Endodermal cell (in vitro differentiated cells): Measurements from ENCODE around the gene SAMD13. TPM values are rescaled to one million over a fixed set of nuclear protein-coding genes. Genes with fewer than 3 reads are reported as not detected.

ENCODE experiments used
- DNase-seq: peaks from one replicate; pipeline ENCODE4 v3.0.0-alpha.2; 2017
- H3K27ac ChIP-seq: 2 replicates; pipeline ENCODE4 v1.5.1; 2013; ENCODE audit warnings: mild to moderate bottlenecking, low read depth, low read length, moderate library complexity
- H3K27me3 ChIP-seq: 2 replicates; pipeline ENCODE4 v1.6.1; 2013; ENCODE audit warnings: mild to moderate bottlenecking, low read length, moderate library complexity; ENCODE audit not compliant: insufficient read depth, control insufficient read depth, poor library complexity, severe bottlenecking
- H3K36me3 ChIP-seq: 2 replicates; pipeline ENCODE4 v1.7.0; 2013; ENCODE audit warnings: mild to moderate bottlenecking, low read length, moderate library complexity; ENCODE audit not compliant: control insufficient read depth, insufficient read depth
- H3K4me1 ChIP-seq: one replicate; pipeline ENCODE4 v1.7.0; 2013; ENCODE audit warnings: low read length; ENCODE audit not compliant: control insufficient read depth, insufficient read depth
- H3K4me3 ChIP-seq: 2 replicates; pipeline ENCODE4 v1.5.1; 2013; ENCODE audit warnings: mild to moderate bottlenecking, low read length, moderate library complexity
- H3K9ac ChIP-seq: 2 replicates; pipeline ENCODE4 v1.6.1; 2013; ENCODE audit warnings: mild to moderate bottlenecking, low read length, moderate library complexity; ENCODE audit not compliant: poor library complexity, severe bottlenecking; ENCODE audit errors: extremely low read depth
- H3K9me3 ChIP-seq: 2 replicates; pipeline ENCODE4 v1.6.1; 2013; ENCODE audit warnings: mild to moderate bottlenecking, low read length, moderate library complexity; ENCODE audit not compliant: control insufficient read depth
- H3K27ac Mint-ChIP-seq: 2 replicates; pipeline ENCODE4 v1.8.0; 2020; ENCODE audit warnings: mixed read lengths
- H3K27me3 Mint-ChIP-seq: 2 replicates; pipeline ENCODE4 v1.8.0; 2021; ENCODE audit warnings: mild to moderate bottlenecking, mixed read lengths; ENCODE audit not compliant: insufficient read depth
- H3K36me3 Mint-ChIP-seq: 2 replicates; pipeline ENCODE4 v1.8.0; 2020; ENCODE audit warnings: low read depth, mixed read lengths
- H3K4me1 Mint-ChIP-seq: 2 replicates; pipeline ENCODE4 v1.8.0; 2020; ENCODE audit warnings: mixed read lengths
- H3K4me3 Mint-ChIP-seq: 2 replicates; pipeline ENCODE4 v1.8.0; 2020; ENCODE audit warnings: mild to moderate bottlenecking, moderate library complexity, mixed read lengths
- H3K9me3 Mint-ChIP-seq: 2 replicates; pipeline ENCODE4 v1.8.0; 2020; ENCODE audit warnings: mild to moderate bottlenecking, mixed read lengths
- WGBS, 2 experiments: methylation state at CpG; one replicate each; pipeline versions ENCODE4 v1.1.5 to v1.1.7; 2013; ENCODE audit warnings: missing lambda C conversion rate in 2 of 2, mixed read lengths in 1 of 2; ENCODE audit not compliant: insufficient coverage in 1 of 2, insufficient read length in 1 of 2; 5-methylcytosine and 5-hydroxymethylcytosine counted together
- total RNA-seq, 2 donors: library from RNA; stranded (reverse); fragmentation: NEBNext Ultra II Directional in 1 of 2; extraction: Animal tissue kit (Norgen Biotek cat#: 25700) in 1 of 2; gene quantifications; 2 replicates in 1 of 2; 3 replicates in 1 of 2; pipeline ENCODE4 v1.2.1, GENCODE V29; 2021
- TF ChIP-seq, protein P1 (sequence below): fragments of 200-600 bp; sonication (generic); conservative IDR thresholded peaks from 2 replicates; pipeline ENCODE4 v1.5.0; 2021; ENCODE audit warnings: antibody characterized with exemption, mild to moderate bottlenecking

The SAMD13 gene
- total RNA-seq, 2 donors from 2014 or later = 1.8 to 2.5 TPM

GRCh38 chr1:84319662-84320061 is 18.2 kb downstream of the SAMD13 start:
- Mint-ChIP-seq H3K4me1 (no peaks in the 10 kb centered on the region), H3K4me3 (no peak overlapping the region), H3K27me3 (no peaks in the 10 kb centered on the region), H3K36me3 (no peaks in the 10 kb centered on the region), H3K9me3 (peaks cover 9% of the 10 kb centered on the region), H3K27ac (no peak overlapping the region)
- no peak overlapping the region for H3K9ac ChIP-seq
- WGBS, 2 experiments = 75 to 85% methylated on average over 1 of the region's 1 CpG
- DNase-seq = no peak
- TF ChIP-seq, protein P1, sequence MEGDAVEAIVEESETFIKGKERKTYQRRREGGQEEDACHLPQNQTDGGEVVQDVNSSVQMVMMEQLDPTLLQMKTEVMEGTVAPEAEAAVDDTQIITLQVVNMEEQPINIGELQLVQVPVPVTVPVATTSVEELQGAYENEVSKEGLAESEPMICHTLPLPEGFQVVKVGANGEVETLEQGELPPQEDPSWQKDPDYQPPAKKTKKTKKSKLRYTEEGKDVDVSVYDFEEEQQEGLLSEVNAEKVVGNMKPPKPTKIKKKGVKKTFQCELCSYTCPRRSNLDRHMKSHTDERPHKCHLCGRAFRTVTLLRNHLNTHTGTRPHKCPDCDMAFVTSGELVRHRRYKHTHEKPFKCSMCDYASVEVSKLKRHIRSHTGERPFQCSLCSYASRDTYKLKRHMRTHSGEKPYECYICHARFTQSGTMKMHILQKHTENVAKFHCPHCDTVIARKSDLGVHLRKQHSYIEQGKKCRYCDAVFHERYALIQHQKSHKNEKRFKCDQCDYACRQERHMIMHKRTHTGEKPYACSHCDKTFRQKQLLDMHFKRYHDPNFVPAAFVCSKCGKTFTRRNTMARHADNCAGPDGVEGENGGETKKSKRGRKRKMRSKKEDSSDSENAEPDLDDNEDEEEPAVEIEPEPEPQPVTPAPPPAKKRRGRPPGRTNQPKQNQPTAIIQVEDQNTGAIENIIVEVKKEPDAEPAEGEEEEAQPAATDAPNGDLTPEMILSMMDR = no peak
- H3K9me3 ChIP-seq = no peaks in the 10 kb centered on the region
- H3K27me3 ChIP-seq = no peaks in the 10 kb centered on the region
- no peaks in the 10 kb centered on the region for H3K36me3 ChIP-seq
- peaks cover 3% of the 10 kb centered on the region for H3K4me1 ChIP-seq
- no peak overlapping the region for H3K4me3 ChIP-seq
- no peak overlapping the region for H3K27ac ChIP-seq

DNA sequence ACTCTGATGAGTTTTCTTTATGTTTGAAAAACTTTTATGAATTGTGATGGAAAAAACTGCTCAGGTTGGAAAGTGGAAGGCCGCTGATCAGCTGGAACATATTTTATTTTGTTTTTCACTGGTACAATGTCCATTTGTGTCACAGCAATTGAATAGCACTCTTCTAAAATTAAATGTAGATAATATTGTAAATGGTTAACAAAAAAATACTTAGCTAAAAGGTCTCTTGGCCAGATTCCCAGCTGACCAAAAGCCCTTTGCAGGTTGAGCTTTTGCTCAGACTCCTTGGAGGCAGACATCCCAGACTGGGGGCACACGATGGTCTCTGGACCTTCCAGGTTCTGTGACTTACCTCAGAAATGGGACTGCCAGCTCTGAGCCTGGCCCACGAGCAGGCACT is 26.3 kb downstream of the SAMD13 start:
- Mint-ChIP-seq H3K4me1 (peaks cover 6% of the 10 kb centered on the region), H3K9me3 (no peaks in the 10 kb centered on the region), H3K4me3 (no peak overlapping the region), H3K27me3 (no peaks in the 10 kb centered on the region), H3K27ac (no peak overlapping the region), H3K36me3 (no peaks in the 10 kb centered on the region)
- no peak for DNase-seq
- Histone ChIP-seq H3K4me1 (peaks cover 3% of the 10 kb centered on the region), H3K4me3 (no peak overlapping the region), H3K27ac (no peak overlapping the region), H3K9me3 (no peaks in the 10 kb centered on the region), H3K9ac (no peak overlapping the region), H3K36me3 (no peaks in the 10 kb centered on the region), H3K27me3 (no peaks in the 10 kb centered on the region)
- WGBS, 2 experiments = 89 to 91% methylated on average over 2 to 3 of the region's 3 CpGs
- TF ChIP-seq, protein P1 = no peak

DNA sequence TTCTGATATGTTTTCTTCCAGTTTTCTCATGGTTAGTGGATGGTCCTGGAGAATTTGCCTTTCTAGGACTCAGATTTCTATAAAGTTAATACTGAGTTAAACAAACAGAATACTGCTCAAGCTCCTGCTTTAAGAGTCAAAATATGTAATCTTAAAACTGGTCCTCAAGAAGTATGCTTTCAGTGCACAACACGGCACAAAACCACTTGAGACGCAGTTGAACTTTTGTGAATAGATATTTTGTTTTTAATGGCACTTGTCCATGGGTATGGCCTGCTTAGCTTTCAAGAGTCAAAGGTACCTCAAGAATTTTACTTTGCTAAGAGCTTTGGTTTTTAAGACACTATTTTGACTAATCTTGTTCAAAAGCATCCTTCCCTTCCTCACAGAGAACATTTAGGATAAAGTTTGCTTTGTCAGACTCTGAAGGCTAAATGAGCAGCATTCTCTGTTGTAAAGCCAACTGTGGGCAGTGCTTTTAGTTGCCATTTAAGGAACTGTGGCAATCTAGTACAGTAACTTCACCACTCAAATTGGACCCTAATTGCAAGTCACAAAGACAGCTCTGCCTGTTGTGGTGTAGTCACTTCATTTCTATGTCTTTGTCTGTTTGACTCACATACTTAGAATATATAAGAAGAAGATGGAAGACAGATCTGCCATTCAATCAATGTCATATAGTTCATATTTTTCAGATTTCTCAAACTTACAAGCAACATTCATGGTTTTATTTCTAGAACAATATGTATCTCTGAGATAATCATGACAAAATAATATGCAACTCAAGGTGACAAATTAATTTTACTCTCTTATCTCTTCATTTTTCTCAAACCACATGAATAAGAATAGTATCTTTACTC is 28.8 kb downstream of the SAMD13 start:
- Mint-ChIP-seq H3K4me1 (peaks cover 6% of the 10 kb centered on the region), H3K27me3 (no peaks in the 10 kb centered on the region), H3K4me3 (no peak overlapping the region), H3K36me3 (no peaks in the 10 kb centered on the region), H3K9me3 (peaks cover under 1% of the 10 kb centered on the region), H3K27ac (no peak overlapping the region)
- Histone ChIP-seq H3K36me3 (no peaks in the 10 kb centered on the region), H3K9ac (no peak overlapping the region), H3K9me3 (peaks cover 7% of the 10 kb centered on the region), H3K27me3 (no peaks in the 10 kb centered on the region), H3K4me3 (no peak overlapping the region), H3K27ac (no peak overlapping the region), H3K4me1 (peaks cover 3% of the 10 kb centered on the region)
- TF ChIP-seq, protein P1 = no peak
- DNase-seq = no peak
- 98% methylated on average over 2 of the region's 2 CpGs; no CpG with 5 or more reads in 1 of the 2 experiments for WGBS, 2 experiments
